Lower lobe of right lung (tissue), 2 donors: ENCODE data around the gene BAD. TPM values are rescaled to one million over a fixed set of nuclear protein-coding genes. Genes with fewer than 3 reads are reported as not detected.
A peak's percentile ranks its signal among the peaks of the same experiment; 100 is the strongest.
"Not testable (repeated sequence)": the region's sequence is repeated elsewhere in the genome, so short reads cannot be mapped to it uniquely, and the experiment has no call there.

Source experiments
- ATAC-seq, 2 donors: fragments of 200-7000 bp; cut with Tn5 transposase; one replicate each; pipeline ENCODE4 v1.9.1; 2020 to 2022; ENCODE audit warnings: mild to moderate bottlenecking in 2 of 2, moderate library complexity in 2 of 2
- DNase-seq: peaks from one replicate; pipeline ENCODE4 v3.0.0-alpha.2; 2020
- H3K27ac ChIP-seq: fragments of 200-600 bp; one replicate; pipeline ENCODE4 v1.8.0; 2022
- H3K27me3 ChIP-seq: fragments of 200-600 bp; one replicate; pipeline ENCODE4 v1.8.0; 2022; ENCODE audit warnings: low read depth
- H3K36me3 ChIP-seq: fragments of 200-600 bp; one replicate; pipeline ENCODE4 v1.8.0; 2022; ENCODE audit warnings: mild to moderate bottlenecking
- H3K4me1 ChIP-seq: fragments of 200-600 bp; one replicate; pipeline ENCODE4 v1.8.0; 2022
- H3K4me3 ChIP-seq: fragments of 200-600 bp; one replicate; pipeline ENCODE4 v1.8.0; 2022; ENCODE audit warnings: mild to moderate bottlenecking
- H3K9me3 ChIP-seq: fragments of 200-600 bp; one replicate; pipeline ENCODE4 v1.8.0; 2022
- intact Hi-C: fragments of 100-400 bp; cut with DNase I; formaldehyde crosslinking; loops from one replicate; pipeline ENCODE4 v1.11.0; 2022
- total RNA-seq: library from RNA; stranded (reverse); fragmentation: NEBNext Ultra II Directional; extraction: Animal tissue kit (Norgen Biotek cat#: 25700); gene quantifications from one replicate; pipeline ENCODE4 v1.2.1, GENCODE V29; 2021
- TF ChIP-seq, protein P1 (sequence below): fragments of 200-600 bp; IDR thresholded peaks from one replicate; pipeline ENCODE4 v1.8.0; 2022; ENCODE audit warnings: antibody characterized with exemption, mild to moderate bottlenecking
- donor health status: DM: no; HTN: yes; CAD: no; lungs with severe emphysema.

BAD gene
- total RNA-seq, 1 donor from 2014 or later = 51.6 TPM

DNA sequence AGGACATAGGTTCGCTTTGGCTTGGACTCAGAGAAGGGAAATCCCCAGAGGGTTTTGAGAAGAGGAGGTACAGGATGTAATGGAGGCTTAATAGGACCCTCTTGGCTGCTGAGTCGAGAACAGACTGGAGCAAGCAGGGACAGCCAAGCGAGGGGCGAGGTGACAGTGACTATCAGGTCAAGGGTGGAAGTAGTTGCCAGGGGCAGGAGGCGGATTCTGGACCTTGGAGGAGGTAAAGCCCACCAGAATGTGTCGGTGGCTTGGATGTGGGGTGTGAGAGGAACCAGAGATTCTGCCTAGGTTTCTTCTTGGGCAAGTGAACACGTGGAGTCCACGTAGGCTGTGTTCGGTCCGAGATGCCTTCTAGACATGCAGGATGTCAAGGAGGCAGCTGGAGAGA lies 28.5 kb upstream of the BAD start:
- Histone ChIP-seq H3K4me3 (no peak overlapping the region), H3K4me1 (peaks cover 11% of the 10 kb centered on the region), H3K9me3 (no peaks in the 10 kb centered on the region), H3K27me3 (no peaks in the 10 kb centered on the region), H3K36me3 (peaks cover 30% of the 10 kb centered on the region), H3K27ac (no peak overlapping the region)
- intact Hi-C loops = no loop called here
- TF ChIP-seq, protein P1, sequence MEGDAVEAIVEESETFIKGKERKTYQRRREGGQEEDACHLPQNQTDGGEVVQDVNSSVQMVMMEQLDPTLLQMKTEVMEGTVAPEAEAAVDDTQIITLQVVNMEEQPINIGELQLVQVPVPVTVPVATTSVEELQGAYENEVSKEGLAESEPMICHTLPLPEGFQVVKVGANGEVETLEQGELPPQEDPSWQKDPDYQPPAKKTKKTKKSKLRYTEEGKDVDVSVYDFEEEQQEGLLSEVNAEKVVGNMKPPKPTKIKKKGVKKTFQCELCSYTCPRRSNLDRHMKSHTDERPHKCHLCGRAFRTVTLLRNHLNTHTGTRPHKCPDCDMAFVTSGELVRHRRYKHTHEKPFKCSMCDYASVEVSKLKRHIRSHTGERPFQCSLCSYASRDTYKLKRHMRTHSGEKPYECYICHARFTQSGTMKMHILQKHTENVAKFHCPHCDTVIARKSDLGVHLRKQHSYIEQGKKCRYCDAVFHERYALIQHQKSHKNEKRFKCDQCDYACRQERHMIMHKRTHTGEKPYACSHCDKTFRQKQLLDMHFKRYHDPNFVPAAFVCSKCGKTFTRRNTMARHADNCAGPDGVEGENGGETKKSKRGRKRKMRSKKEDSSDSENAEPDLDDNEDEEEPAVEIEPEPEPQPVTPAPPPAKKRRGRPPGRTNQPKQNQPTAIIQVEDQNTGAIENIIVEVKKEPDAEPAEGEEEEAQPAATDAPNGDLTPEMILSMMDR = no peak
- DNase-seq (no peak), ATAC-seq (no peak)

DNA sequence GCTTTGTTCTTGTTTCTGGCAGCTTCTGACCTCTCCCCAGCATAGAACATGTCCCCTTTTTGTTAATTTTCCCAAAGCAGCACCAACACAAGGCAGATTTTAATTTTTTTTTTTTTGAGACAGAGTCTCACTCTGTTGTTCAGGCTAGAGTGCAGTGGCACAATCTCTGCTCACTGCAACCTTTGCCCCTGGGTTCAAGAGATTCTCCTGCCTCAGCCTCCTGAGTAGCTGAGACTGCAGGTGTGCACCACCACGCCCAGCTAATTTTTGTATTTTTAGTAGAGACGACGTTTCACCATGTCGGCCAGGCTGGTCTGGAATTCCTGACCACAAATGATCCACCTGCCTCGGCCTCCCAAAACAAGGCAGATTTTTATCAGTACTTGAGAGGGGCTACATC lies 23.3 kb upstream of the BAD start:
- H3K27me3 ChIP-seq, ATAC-seq, H3K36me3 ChIP-seq, DNase-seq, H3K4me3 ChIP-seq, intact Hi-C loops, H3K27ac ChIP-seq, H3K9me3 ChIP-seq: not testable (repeated sequence)
- peaks cover 22% of the 10 kb centered on the region for H3K4me1 ChIP-seq

- Histone ChIP-seq H3K4me3 (peak overlapping the region; percentile 75), H3K36me3 (peaks cover 9% of the 10 kb centered on the region), H3K4me1 (peaks cover 22% of the 10 kb centered on the region), H3K27ac (peak overlapping the region; percentile 87), H3K27me3 (no peaks in the 10 kb centered on the region), H3K9me3 (no peaks in the 10 kb centered on the region)
- ATAC-seq (no peak), DNase-seq (peak; percentile 74)
- intact Hi-C loops = no loop called here
- TF ChIP-seq, protein P1 = no peak
Measured at GRCh38 chr11:64306876-64307622, 22.6 kb upstream of the BAD start.

GRCh38 chr11:64306563-64306875 lies 22.1 kb upstream of the BAD start:
- no peaks in the 10 kb centered on the region for H3K9me3 ChIP-seq
- H3K4me1 ChIP-seq = peaks cover 22% of the 10 kb centered on the region
- H3K27me3 ChIP-seq = no peaks in the 10 kb centered on the region
- ATAC-seq (no peak), DNase-seq (no peak)
- H3K4me3 ChIP-seq = peak overlapping the region; percentile 75
- peaks cover 9% of the 10 kb centered on the region for H3K36me3 ChIP-seq
- intact Hi-C loops = no loop called here
- TF ChIP-seq, protein P1 = no peak
- H3K27ac ChIP-seq = peak overlapping the region; percentile 87

GRCh38 chr11:64305691-64306562 lies 21.5 kb upstream of the BAD start:
- Histone ChIP-seq H3K36me3 (peaks cover 9% of the 10 kb centered on the region), H3K9me3 (no peaks in the 10 kb centered on the region), H3K4me1 (peaks cover 26% of the 10 kb centered on the region), H3K27ac (peak overlapping the region; percentile 87), H3K4me3 (peak overlapping the region; percentile 75), H3K27me3 (no peaks in the 10 kb centered on the region)
- peak; percentile 25 to 41 for ATAC-seq
- peak; percentile 87 for DNase-seq
- intact Hi-C loops = no loop called here
- TF ChIP-seq, protein P1 = peak; percentile 31
